HS-5 (cell line): ENCODE results near the gene EEIG1.

Source experiments
- DNase-seq: peaks from one replicate; pipeline ENCODE4 v3.0.0-alpha.2; 2012; ENCODE audit warnings: low read depth

EEIG1 gene

GRCh38 chr9:127941062-127941960 is 39.5 kb downstream of the EEIG1 start:
- DNase-seq = no peak

- no peak for DNase-seq
Measured at GRCh38 chr9:127940593-127940992, 40.2 kb downstream of the EEIG1 start.

DNA sequence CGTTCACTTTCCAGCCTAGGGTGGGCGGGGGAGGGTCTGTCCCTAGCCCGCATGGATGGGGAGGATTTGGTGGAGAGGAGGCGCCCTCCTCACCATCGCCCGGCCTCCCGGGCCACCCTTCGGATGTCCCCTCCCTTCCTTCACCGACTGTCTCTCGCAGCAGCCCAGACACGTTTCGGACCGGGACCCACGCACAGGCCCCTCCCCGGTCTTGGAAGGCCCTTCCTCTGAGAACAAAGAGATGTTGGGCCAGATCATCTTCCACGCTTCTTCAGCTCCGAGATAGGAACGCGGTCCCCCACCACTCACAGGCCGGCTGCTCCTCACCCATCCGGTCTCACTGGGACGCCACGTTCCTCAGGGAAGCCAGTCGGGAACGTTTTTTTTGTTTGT is 42.5 kb downstream of the EEIG1 start:
- DNase-seq = no peak

GRCh38 chr9:127937388-127938297 is 43.1 kb downstream of the EEIG1 start, which contains the start of gene DPM2:
Gene DPM2 (minus strand): TSS chr9:127937854. CDS start chr9:127937820, 34 bp downstream.
- peak; percentile 48 for DNase-seq

DNA sequence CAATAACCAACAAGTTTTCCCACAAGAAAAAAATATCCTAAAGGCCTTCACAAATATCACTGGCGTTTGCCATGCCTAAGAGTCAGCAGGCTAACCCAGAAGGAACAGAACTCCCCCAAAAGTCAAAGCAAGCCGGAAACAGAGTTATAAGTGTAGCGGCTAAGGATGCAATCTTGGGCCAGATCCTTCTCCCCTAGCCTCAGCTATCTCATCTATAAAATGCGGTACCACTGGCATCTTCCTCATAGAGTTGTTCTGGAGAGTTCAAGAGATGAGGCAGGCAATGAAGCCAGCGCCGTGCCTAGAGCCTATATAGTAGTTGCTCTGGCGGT is 43.8 kb downstream of the EEIG1 start:
- no peak for DNase-seq

DNA sequence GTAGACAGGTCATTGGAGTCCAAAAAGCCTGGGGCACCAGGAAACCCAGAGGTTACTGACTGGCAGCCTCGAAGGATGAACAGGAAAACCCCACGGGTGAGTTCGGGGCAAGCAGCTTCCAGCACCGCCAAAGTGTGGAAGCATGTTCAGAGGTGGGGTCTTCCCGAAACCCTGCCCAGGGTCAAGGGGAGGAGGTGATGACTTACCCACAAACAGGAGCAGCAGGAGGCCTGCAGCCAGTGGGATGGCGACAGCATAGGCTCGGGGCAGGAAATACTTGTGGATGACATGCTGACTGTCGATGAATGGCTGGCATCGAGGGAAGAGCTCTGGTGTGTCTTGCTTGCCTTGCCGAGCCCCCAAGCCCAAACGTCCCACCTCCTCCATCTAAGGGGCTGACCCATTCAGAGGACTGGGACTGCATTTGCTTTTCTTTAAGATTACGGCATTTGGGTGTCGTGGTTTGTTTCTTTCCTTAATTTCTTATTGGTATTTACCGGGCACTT is 44.4 kb downstream of the EEIG1 start:
- no peak for DNase-seq

DNA sequence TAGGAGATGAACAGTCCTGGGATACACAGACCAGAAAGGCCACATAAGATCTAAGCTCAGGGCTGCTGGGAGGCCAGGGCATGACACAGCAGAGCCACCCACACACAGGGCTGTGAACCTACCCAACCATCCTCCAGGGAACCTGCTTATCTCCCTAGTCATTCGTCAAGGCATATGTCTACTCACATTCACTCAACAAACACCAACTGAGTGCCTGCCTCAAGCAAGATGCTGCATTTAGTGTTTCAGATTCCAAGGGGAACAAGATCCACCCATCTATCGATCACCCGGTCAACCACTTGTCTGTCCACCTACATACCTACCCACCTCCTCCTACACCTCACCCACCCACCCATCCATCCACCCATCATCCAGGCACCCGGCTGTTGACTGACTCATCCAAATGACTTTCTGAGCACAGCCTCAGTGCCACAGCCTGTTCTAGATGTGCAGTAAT is 45.0 kb downstream of the EEIG1 start:
- DNase-seq = no peak

- no peak for DNase-seq
Measured at GRCh38 chr9:127934986-127935385, 45.8 kb downstream of the EEIG1 start.

GRCh38 chr9:127934248-127934647 is 46.5 kb downstream of the EEIG1 start:
- DNase-seq = no peak

GRCh38 chr9:127931092-127931881 is 49.5 kb downstream of the EEIG1 start:
- DNase-seq = peak; percentile 33
